RWPE1 (cell line): Measurements from ENCODE around the gene CRYBA2.

Experiments used
- CTCF ChIA-PET: fragments of 350-600 bp; sonication (Branson Sonifier 250); formaldehyde crosslinking; extraction: SDS; loops from one replicate; lab custom pipeline; 2021; lab: Yijun Ruan, JAX
- POLR2A ChIA-PET: fragments of 400-600 bp; formaldehyde crosslinking; extraction: SDS; loops from one replicate; lab custom pipeline; 2020; ENCODE audit warnings: antibody characterized with exemption; ENCODE audit not compliant: low non-redundant PET; lab: Yijun Ruan, JAX
- DNase-seq: peaks from one replicate; pipeline ENCODE4 v3.0.0; 2012; ENCODE audit warnings: low spot score
- H3K27ac ChIP-seq: fragments of 450-650 bp; 2 replicates; pipeline ENCODE4 v1.5.1; 2017
- TF ChIP-seq, protein P1 (sequence below): fragments of 450-650 bp; conservative IDR thresholded peaks from 2 replicates; pipeline ENCODE4 v1.5.1; 2017; ENCODE audit warnings: low read depth, mild to moderate bottlenecking

The CRYBA2 gene

DNA sequence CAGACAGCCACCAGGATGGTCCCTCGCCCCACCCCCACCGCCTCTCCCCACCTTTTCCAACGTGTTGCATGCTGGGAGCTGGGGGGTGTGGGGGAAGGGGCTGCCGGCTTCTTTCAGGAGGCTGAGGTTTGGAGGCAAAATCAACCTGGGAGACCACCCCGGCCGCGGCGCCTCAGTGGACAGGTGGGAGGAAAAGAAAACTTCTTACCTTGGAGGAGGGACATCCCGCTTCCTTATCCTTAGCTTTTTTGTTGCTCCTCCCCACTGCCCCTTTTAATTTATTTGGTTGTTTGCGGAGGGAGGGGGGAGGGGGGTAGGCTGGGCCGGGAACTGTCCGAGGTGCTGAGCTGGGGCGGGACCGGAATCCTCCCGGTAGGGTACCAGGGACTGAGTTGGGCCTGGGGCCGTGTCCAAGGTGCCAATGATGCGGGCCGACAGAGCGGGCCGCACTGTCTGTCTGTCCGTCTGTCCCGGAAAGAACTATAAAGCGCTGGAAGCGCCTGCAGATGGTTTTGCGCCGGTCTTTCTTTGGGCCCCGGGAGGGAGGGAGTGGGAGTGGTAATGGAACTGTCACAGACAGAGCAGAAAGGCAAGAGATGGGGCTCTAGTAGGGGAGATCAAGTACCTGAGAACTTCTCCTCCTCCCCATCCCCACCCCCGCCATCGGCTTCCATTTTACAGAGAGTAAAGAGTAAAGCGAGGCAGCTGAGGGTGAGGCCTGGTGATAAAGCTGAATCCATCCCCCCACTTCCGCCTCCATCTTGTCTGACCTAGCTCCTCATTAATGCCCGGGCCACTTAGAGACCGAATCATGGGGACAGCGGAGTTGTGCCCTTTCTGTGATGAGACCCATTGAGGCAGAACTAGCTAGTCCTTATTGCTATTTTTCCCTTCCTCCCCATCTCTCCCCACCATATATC is 31.3 kb downstream of the CRYBA2 start:
- POLR2A ChIA-PET: no interaction called here
- CTCF ChIA-PET: interaction anchor here (0.6 to 1.0 kb wide), 3 partner anchors 18 to 252 kb away, joined by 3 to 5 read pairs (median 4); no protein-coding TSS in a partner anchor
- TF ChIP-seq, protein P1, sequence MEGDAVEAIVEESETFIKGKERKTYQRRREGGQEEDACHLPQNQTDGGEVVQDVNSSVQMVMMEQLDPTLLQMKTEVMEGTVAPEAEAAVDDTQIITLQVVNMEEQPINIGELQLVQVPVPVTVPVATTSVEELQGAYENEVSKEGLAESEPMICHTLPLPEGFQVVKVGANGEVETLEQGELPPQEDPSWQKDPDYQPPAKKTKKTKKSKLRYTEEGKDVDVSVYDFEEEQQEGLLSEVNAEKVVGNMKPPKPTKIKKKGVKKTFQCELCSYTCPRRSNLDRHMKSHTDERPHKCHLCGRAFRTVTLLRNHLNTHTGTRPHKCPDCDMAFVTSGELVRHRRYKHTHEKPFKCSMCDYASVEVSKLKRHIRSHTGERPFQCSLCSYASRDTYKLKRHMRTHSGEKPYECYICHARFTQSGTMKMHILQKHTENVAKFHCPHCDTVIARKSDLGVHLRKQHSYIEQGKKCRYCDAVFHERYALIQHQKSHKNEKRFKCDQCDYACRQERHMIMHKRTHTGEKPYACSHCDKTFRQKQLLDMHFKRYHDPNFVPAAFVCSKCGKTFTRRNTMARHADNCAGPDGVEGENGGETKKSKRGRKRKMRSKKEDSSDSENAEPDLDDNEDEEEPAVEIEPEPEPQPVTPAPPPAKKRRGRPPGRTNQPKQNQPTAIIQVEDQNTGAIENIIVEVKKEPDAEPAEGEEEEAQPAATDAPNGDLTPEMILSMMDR: no peak
- H3K27ac ChIP-seq: no peak overlapping the region
- DNase-seq: peak; percentile 71

DNA sequence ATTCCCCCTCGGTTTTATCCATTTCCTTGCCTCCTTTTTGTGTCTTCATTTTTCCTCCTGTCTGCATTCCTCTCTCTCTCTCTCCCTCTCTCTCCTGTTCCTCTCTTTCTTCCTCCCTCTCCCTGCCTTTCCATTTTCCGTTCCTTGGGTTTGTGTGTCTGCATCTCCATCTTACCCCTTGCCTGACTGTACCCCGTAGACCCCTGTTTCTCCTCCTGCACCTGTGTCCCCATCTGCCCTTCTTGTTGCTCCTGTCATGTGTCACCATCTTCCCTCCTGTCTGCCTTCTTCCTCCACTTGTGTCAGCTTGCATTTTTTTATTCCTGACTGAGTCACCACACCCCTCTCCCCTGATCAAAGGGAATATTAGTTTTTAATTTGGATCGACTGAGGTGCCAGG is 32.0 kb downstream of the CRYBA2 start:
- CTCF ChIA-PET: interaction anchor here (0.6 to 1.0 kb wide), 4 partner anchors 19 to 251 kb away, joined by 3 to 8 read pairs (median 4); no protein-coding TSS in a partner anchor
- H3K27ac ChIP-seq: no peak overlapping the region
- TF ChIP-seq, protein P1: no peak
- POLR2A ChIA-PET: no interaction called here
- DNase-seq: no peak

DNA sequence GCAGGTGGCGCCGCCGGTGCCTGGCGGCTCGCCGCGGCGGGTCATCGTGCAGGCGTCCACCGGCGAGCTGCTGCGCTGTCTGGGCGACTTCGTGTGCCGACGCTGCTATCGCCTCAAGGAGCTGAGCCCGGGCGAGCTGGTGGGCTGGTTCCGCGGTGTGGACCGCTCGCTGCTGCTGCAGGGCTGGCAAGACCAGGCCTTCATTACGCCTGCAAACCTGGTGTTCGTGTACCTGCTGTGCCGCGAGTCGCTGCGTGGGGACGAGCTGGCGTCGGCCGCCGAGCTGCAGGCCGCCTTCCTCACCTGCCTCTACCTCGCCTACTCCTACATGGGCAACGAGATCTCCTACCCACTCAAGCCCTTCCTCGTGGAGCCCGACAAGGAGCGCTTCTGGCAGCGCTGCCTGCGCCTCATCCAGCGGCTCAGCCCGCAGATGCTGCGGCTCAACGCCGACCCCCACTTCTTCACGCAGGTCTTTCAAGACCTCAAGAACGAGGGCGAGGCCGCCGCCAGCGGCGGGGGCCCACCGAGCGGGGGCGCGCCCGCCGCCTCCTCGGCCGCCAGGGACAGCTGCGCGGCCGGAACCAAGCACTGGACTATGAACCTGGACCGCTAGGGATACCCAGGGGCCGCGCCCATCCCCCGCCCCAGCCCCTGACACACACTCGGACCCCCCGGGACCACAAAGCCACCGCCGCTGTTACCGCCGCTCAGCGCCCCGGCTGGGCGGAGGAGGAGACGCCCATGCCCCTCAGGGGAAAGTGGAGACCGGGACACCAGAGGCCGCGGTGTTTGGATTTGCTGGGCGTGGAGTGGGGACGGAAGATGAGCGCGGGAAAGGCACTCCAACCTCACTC is 32.7 kb downstream of the CRYBA2 start:
- POLR2A ChIA-PET: no interaction called here
- TF ChIP-seq, protein P1: no peak
- no peak overlapping the region for H3K27ac ChIP-seq
- CTCF ChIA-PET: interaction anchor here (0.7 to 1.0 kb wide), 2 partner anchors 20 to 24 kb away, joined by 3 to 8 read pairs; no protein-coding TSS in a partner anchor
- no peak for DNase-seq

DNA sequence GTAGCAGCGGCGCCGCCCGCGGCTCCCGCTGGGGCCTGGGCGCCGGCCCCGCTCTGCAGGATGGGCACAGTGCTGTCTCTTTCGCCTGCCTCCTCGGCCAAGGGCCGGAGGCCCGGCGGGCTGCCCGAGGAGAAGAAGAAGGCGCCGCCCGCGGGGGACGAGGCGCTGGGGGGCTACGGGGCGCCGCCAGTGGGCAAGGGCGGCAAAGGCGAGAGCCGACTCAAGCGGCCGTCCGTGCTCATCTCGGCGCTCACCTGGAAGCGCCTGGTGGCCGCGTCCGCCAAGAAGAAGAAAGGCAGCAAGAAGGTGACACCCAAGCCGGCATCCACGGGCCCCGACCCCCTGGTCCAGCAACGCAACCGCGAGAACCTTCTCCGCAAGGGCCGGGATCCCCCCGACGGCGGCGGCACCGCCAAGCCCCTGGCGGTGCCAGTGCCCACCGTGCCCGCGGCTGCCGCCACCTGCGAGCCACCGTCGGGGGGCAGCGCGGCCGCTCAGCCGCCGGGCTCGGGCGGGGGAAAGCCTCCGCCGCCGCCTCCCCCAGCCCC is 33.4 kb downstream of the CRYBA2 start:
- no peak for DNase-seq
- H3K27ac ChIP-seq: no peak overlapping the region
- POLR2A ChIA-PET: no interaction called here
- CTCF ChIA-PET: interaction anchor here (0.6 to 0.9 kb wide), 5 partner anchors 8 to 107 kb away, joined by 3 to 5 read pairs (median 3); no protein-coding TSS in a partner anchor
- TF ChIP-seq, protein P1: no peak

DNA sequence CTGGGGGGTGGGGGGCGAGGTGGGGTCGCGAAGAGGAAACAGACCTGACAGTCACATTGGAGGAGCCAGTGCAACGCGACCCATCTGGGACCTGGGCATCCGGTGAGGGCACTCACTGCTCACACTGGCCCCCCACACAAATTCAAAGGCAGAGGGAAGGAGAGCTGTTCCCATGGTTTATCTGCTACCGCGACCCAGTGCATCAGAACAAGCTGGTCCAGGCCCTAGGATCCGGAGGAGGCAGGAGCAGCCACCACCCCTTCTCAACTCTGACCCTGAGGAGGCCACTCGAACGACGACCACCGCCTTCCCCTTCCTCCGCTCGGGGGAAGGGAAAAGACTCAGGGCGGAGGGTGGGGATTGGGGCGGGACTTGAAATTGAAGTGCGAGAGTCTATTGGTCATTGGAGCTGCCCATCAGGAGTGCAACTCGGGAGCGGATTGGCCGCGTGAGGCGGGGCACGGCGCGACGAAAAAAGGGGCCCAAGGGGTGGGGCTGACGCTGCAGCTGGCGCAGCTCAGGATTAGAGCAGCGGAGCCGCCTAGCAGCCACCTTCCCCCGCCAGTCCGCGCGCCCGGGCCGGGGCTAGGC is 34.0 kb downstream of the CRYBA2 start, which contains the start of gene CDK5R2:
TSS of gene CDK5R2 (plus strand) at position 526 of the 591 bp plus-strand sequence. CDS start 155 bp downstream, outside the sequence.
- TF ChIP-seq, protein P1: no peak
- ChIA-PET CTCF (interaction anchor here (0.6 to 2.0 kb wide), 5 partner anchors 9 to 107 kb away, joined by 3 to 10 read pairs (median 4); no protein-coding TSS in a partner anchor), POLR2A (no interaction called here)
- no peak within 1 kb of the TSS for H3K27ac ChIP-seq
- peak; percentile 100 for DNase-seq
